GM23248 (cell line): ENCODE data around the gene TCEANC2. TPM values are rescaled to one million over a fixed set of nuclear protein-coding genes. Genes with fewer than 3 reads are reported as not detected.

Experiments
- DNase-seq: peaks from one replicate; pipeline ENCODE4 v3.0.0-alpha.2; 2015
- H2AFZ ChIP-seq: fragments of 200-600 bp; sonication (generic); 2 replicates; pipeline ENCODE4 v1.6.1; 2016; ENCODE audit warnings: antibody characterized with exemption
- H3F3A ChIP-seq: fragments of 200-600 bp; sonication (generic); 2 replicates; pipeline ENCODE4 v1.6.1; 2016; ENCODE audit warnings: mild to moderate bottlenecking, antibody characterized with exemption, mixed run types; ENCODE audit not compliant: insufficient read depth
- H3K27ac ChIP-seq: fragments of 200-600 bp; sonication (generic); 2 replicates; pipeline ENCODE4 v1.5.1; 2016; ENCODE audit warnings: mild to moderate bottlenecking
- H3K27me3 ChIP-seq: fragments of 200-600 bp; sonication (generic); replicated peaks from 2 replicates; pipeline ENCODE4 v1.6.1; 2016; ENCODE audit warnings: mild to moderate bottlenecking; ENCODE audit not compliant: insufficient read depth
- H3K36me3 ChIP-seq: fragments of 200-600 bp; sonication (generic); 2 replicates; pipeline ENCODE4 v1.6.1; 2016; ENCODE audit warnings: low read depth, mild to moderate bottlenecking
- H3K4me1 ChIP-seq: fragments of 200-600 bp; sonication (generic); 2 replicates; pipeline ENCODE4 v1.6.1; 2016; ENCODE audit warnings: mild to moderate bottlenecking; ENCODE audit not compliant: insufficient read depth
- H3K4me2 ChIP-seq: fragments of 200-600 bp; sonication (generic); one replicate; pipeline ENCODE4 v1.6.1; 2016; ENCODE audit warnings: mild to moderate bottlenecking; ENCODE audit not compliant: unreplicated experiment
- H3K4me3 ChIP-seq: fragments of 200-600 bp; sonication (generic); 2 replicates; pipeline ENCODE4 v1.5.1; 2016; ENCODE audit warnings: mild to moderate bottlenecking
- H3K79me2 ChIP-seq: fragments of 200-600 bp; sonication (generic); 2 replicates; pipeline ENCODE4 v1.6.1; 2016; ENCODE audit warnings: mild to moderate bottlenecking; ENCODE audit not compliant: insufficient read depth
- H3K9ac ChIP-seq: fragments of 200-600 bp; sonication (generic); 2 replicates; pipeline ENCODE4 v1.6.1; 2016; ENCODE audit warnings: mild to moderate bottlenecking
- H3K9me2 ChIP-seq: fragments of 200-600 bp; sonication (generic); 2 replicates; pipeline ENCODE4 v1.6.1; 2016; ENCODE audit warnings: mixed run types, mild to moderate bottlenecking, moderate library complexity; ENCODE audit not compliant: insufficient read depth
- H3K9me3 ChIP-seq: fragments of 200-600 bp; sonication (generic); one replicate; pipeline ENCODE4 v1.6.1; 2017; ENCODE audit warnings: low read depth
- H4K20me1 ChIP-seq: fragments of 200-600 bp; sonication (generic); 2 replicates; pipeline ENCODE4 v1.6.0; 2016; ENCODE audit not compliant: insufficient read depth
- EZH2 ChIP-seq: fragments of 200-600 bp; sonication (generic); IDR thresholded peaks from 2 replicates; pipeline ENCODE4 v1.6.1; 2018; ENCODE audit warnings: antibody characterized with exemption, mild to moderate bottlenecking; ENCODE audit not compliant: insufficient read depth, poor library complexity, severe bottlenecking
- EZH2phosphoT487 ChIP-seq: fragments of 200-600 bp; sonication (generic); IDR thresholded peaks from 2 replicates; pipeline ENCODE4 v1.6.1; 2018; ENCODE audit warnings: antibody characterized with exemption, moderate library complexity, mild to moderate bottlenecking, low read depth; ENCODE audit not compliant: insufficient read depth
- WGBS, 2 experiments: methylation state at CpG; one replicate each; pipeline ENCODE4 v1.1.6; 2015 to 2017; ENCODE audit warnings: low lambda C conversion rate in 2 of 2, low coverage in 1 of 2; ENCODE audit errors: missing lambda C conversion rate in 2 of 2; 5-methylcytosine and 5-hydroxymethylcytosine counted together
- in situ Hi-C: fragments of 300-500 bp; cut with MboI; formaldehyde crosslinking; loops from 2 replicates; pipeline ENCODE4 v1.15.0; 2020
- polyA plus RNA-seq: library from polyadenylated mRNA; unstranded; fragments of >200 nt; fragmentation: Nextera tagmentation; extraction: Ambion mirVana; gene quantifications from 2 replicates; pipeline ENCODE4 v1.2.1, GENCODE V29; 2016
- total RNA-seq: library from RNA; depleted of rRNA; stranded (reverse); fragments of >200 nt; shearing (Covaris generic); gene quantifications from 2 replicates; pipeline ENCODE4 v1.2.3, GENCODE V29; 2014

TCEANC2 gene
- total and polyA plus RNA-seq, 2 experiments from 2014 or later = 1.7 to 4.6 TPM

GRCh38 chr1:54112705-54113368 is 59.4 kb downstream of the TCEANC2 start:
- Histone ChIP-seq H3K79me2 (no peaks in the 10 kb centered on the region), H3K27ac (no peak overlapping the region), H3K4me2 (no peak overlapping the region), H3F3A (peaks cover 2% of the 10 kb centered on the region; the same call in 1 of the 2 replicates), H3K9me3 (no peaks in the 10 kb centered on the region), H4K20me1 (no peaks in the 10 kb centered on the region), H3K4me3 (no peak overlapping the region), H3K9ac (no peak overlapping the region), H2AFZ (no peak overlapping the region), H3K4me1 (no peaks in the 10 kb centered on the region), H3K36me3 (no peaks in the 10 kb centered on the region), H3K9me2 (no peaks in the 10 kb centered on the region), H3K27me3 (no peaks in the 10 kb centered on the region)
- TF ChIP-seq EZH2phosphoT487 (no peak), EZH2 (no peak)
- DNase-seq = no peak
- 77 to 79% methylated on average over 5 of the region's 5 CpGs for WGBS, 2 experiments
- in situ Hi-C loops = loop anchor here (25.0 kb wide), 2 partner anchors 374 to 699 kb away; partner anchors contain the start of gene TTC22

GRCh38 chr1:54114001-54114400 is 60.6 kb downstream of the TCEANC2 start:
- Histone ChIP-seq H3F3A (peaks cover 12% of the 10 kb centered on the region), H3K27me3 (no peaks in the 10 kb centered on the region), H3K36me3 (no peaks in the 10 kb centered on the region), H3K79me2 (no peaks in the 10 kb centered on the region), H3K27ac (no peak overlapping the region), H3K4me1 (peaks cover 11% of the 10 kb centered on the region), H2AFZ (no peak overlapping the region), H3K4me2 (no peak overlapping the region), H3K9me3 (no peaks in the 10 kb centered on the region), H4K20me1 (no peaks in the 10 kb centered on the region), H3K9ac (no peak overlapping the region), H3K4me3 (no peak overlapping the region), H3K9me2 (no peaks in the 10 kb centered on the region)
- 63 to 73% methylated on average over 4 of the region's 4 CpGs for WGBS, 2 experiments
- TF ChIP-seq EZH2 = no peak
- in situ Hi-C loops = loop anchor here (25.0 kb wide), 2 partner anchors 373 to 698 kb away; partner anchors contain the start of gene TTC22
- no peak for DNase-seq

- WGBS, 2 experiments = 70 to 79% methylated on average over 6 of the region's 6 CpGs
- TF ChIP-seq EZH2phosphoT487 (no peak), EZH2 (no peak)
- H3K4me2 ChIP-seq = no peak overlapping the region
- no peak overlapping the region for H2AFZ ChIP-seq
- H3K9me2 ChIP-seq = no peaks in the 10 kb centered on the region
- H3K9ac ChIP-seq = no peak overlapping the region
- H3K36me3 ChIP-seq = no peaks in the 10 kb centered on the region
- no peaks in the 10 kb centered on the region for H3K79me2 ChIP-seq
- H3K9me3 ChIP-seq = no peaks in the 10 kb centered on the region
- peaks cover 19% of the 10 kb centered on the region for H3F3A ChIP-seq
- H3K4me1 ChIP-seq = peaks cover 17% of the 10 kb centered on the region
- H3K27ac ChIP-seq = no peak overlapping the region
- H3K4me3 ChIP-seq = no peak overlapping the region
- DNase-seq = no peak
- in situ Hi-C loops = loop anchor here (25.0 kb wide), 2 partner anchors 372 to 697 kb away; partner anchors contain the start of gene TTC22
- no peaks in the 10 kb centered on the region for H4K20me1 ChIP-seq
- no peaks in the 10 kb centered on the region for H3K27me3 ChIP-seq
These were observed 61.5 kb downstream of the TCEANC2 start for GRCh38 chr1:54114955-54115354.

- Histone ChIP-seq H3K36me3 (no peaks in the 10 kb centered on the region), H3K27me3 (no peaks in the 10 kb centered on the region), H3F3A (peaks cover 21% of the 10 kb centered on the region), H3K27ac (no peak overlapping the region), H3K9ac (no peak overlapping the region), H3K4me3 (no peak overlapping the region), H3K79me2 (no peaks in the 10 kb centered on the region), H2AFZ (no peak overlapping the region), H4K20me1 (no peaks in the 10 kb centered on the region), H3K4me1 (peaks cover 17% of the 10 kb centered on the region), H3K4me2 (no peak overlapping the region), H3K9me2 (no peaks in the 10 kb centered on the region), H3K9me3 (no peaks in the 10 kb centered on the region)
- WGBS, 2 experiments = 96 to 97% methylated on average over 3 of the region's 3 CpGs
- no peak for TF ChIP-seq EZH2phosphoT487
- no peak for TF ChIP-seq EZH2
- no peak for DNase-seq
- in situ Hi-C loops = loop anchor here (25.0 kb wide), 2 partner anchors 372 to 697 kb away; partner anchors contain the start of gene TTC22
These were observed 62.1 kb downstream of the TCEANC2 start for GRCh38 chr1:54115520-54115919.
